Neural progenitor cell (in vitro differentiated cells): ENCODE data around the gene ST3GAL4. TPM values are rescaled to one million over a fixed set of nuclear protein-coding genes. Genes with fewer than 3 reads are reported as not detected.

Experiments
- DNase-seq: peaks from one replicate; pipeline ENCODE4 v3.0.0-alpha.2; 2016; ENCODE audit warnings: low spot score
- H2AFZ ChIP-seq: fragments of 200-600 bp; sonication (generic); replicated peaks from 2 replicates; pipeline ENCODE4 v1.6.1; 2016; ENCODE audit warnings: antibody characterized with exemption
- H3F3A ChIP-seq: fragments of 200-600 bp; sonication (generic); 2 replicates; pipeline ENCODE4 v1.6.1; 2016; ENCODE audit warnings: antibody characterized with exemption, low read depth
- H3K27ac ChIP-seq: fragments of 200-600 bp; sonication (generic); 2 replicates; pipeline ENCODE4 v1.5.1; 2016; ENCODE audit warnings: mild to moderate bottlenecking
- H3K27me3 ChIP-seq: fragments of 200-600 bp; sonication (generic); 2 replicates; pipeline ENCODE4 v1.6.1; 2016; ENCODE audit warnings: mild to moderate bottlenecking, moderate library complexity
- H3K36me3 ChIP-seq: fragments of 200-600 bp; sonication (generic); 2 replicates; pipeline ENCODE4 v1.5.1; 2016
- H3K4me1 ChIP-seq: fragments of 200-600 bp; sonication (generic); 2 replicates; pipeline ENCODE4 v1.6.1; 2016; ENCODE audit warnings: mixed run types
- H3K4me2 ChIP-seq: fragments of 200-600 bp; sonication (generic); 2 replicates; pipeline ENCODE4 v1.6.1; 2016
- H3K4me3 ChIP-seq: fragments of 200-600 bp; sonication (generic); 2 replicates; pipeline ENCODE4 v1.5.1; 2016
- H3K79me2 ChIP-seq: fragments of 200-600 bp; sonication (generic); 2 replicates; pipeline ENCODE4 v1.6.1; 2016; ENCODE audit warnings: low read depth
- H3K9ac ChIP-seq: fragments of 200-600 bp; sonication (generic); 2 replicates; pipeline ENCODE4 v1.6.1; 2016
- H3K9me3 ChIP-seq: fragments of 200-600 bp; sonication (generic); 2 replicates; pipeline ENCODE4 v1.5.1; 2016; ENCODE audit warnings: low read depth
- H4K20me1 ChIP-seq: fragments of 200-600 bp; sonication (generic); 2 replicates; pipeline ENCODE4 v1.6.1; 2016; ENCODE audit warnings: low read depth
- H3K27ac Mint-ChIP-seq: 3 replicates; pipeline ENCODE4 v1.8.0; 2021; ENCODE audit warnings: mixed read lengths
- H3K27me3 Mint-ChIP-seq: 2 replicates; pipeline ENCODE4 v1.8.0; 2022; ENCODE audit warnings: low read depth, mild to moderate bottlenecking, inconsistent platforms, moderate library complexity, mixed read lengths; ENCODE audit not compliant: insufficient read depth
- H3K36me3 Mint-ChIP-seq: 3 replicates; pipeline ENCODE4 v1.8.0; 2021; ENCODE audit warnings: mixed read lengths
- H3K4me1 Mint-ChIP-seq: 3 replicates; pipeline ENCODE4 v1.8.0; 2021; ENCODE audit warnings: mixed read lengths
- H3K4me3 Mint-ChIP-seq: 3 replicates; pipeline ENCODE4 v1.8.0; 2021; ENCODE audit warnings: mild to moderate bottlenecking, moderate library complexity, mixed read lengths
- H3K9me3 Mint-ChIP-seq: 3 replicates; pipeline ENCODE4 v1.8.0; 2020; ENCODE audit warnings: mixed read lengths
- CTCF ChIP-seq: fragments of 200-600 bp; sonication (generic); IDR thresholded peaks from 2 replicates; pipeline ENCODE4 v1.5.1; 2017; ENCODE audit warnings: antibody characterized with exemption, mild to moderate bottlenecking
- EZH2 ChIP-seq: fragments of 200-600 bp; sonication (generic); IDR thresholded peaks from 2 replicates; pipeline ENCODE4 v1.6.1; 2017; ENCODE audit warnings: antibody characterized with exemption, mild to moderate bottlenecking, moderate library complexity
- EZH2phosphoT487 ChIP-seq: fragments of 200-600 bp; sonication (generic); IDR thresholded peaks from 2 replicates; pipeline ENCODE4 v1.6.1; 2017; ENCODE audit warnings: antibody characterized with exemption
- total RNA-seq: library from RNA; depleted of rRNA; stranded (reverse); fragments of >200 nt; gene quantifications from 2 replicates; pipeline ENCODE4 v1.2.3, GENCODE V29; 2015; ENCODE audit warnings: low replicate concordance

ST3GAL4 gene
- total RNA-seq, 1 donor from 2014 or later, result 13.0 TPM

DNA sequence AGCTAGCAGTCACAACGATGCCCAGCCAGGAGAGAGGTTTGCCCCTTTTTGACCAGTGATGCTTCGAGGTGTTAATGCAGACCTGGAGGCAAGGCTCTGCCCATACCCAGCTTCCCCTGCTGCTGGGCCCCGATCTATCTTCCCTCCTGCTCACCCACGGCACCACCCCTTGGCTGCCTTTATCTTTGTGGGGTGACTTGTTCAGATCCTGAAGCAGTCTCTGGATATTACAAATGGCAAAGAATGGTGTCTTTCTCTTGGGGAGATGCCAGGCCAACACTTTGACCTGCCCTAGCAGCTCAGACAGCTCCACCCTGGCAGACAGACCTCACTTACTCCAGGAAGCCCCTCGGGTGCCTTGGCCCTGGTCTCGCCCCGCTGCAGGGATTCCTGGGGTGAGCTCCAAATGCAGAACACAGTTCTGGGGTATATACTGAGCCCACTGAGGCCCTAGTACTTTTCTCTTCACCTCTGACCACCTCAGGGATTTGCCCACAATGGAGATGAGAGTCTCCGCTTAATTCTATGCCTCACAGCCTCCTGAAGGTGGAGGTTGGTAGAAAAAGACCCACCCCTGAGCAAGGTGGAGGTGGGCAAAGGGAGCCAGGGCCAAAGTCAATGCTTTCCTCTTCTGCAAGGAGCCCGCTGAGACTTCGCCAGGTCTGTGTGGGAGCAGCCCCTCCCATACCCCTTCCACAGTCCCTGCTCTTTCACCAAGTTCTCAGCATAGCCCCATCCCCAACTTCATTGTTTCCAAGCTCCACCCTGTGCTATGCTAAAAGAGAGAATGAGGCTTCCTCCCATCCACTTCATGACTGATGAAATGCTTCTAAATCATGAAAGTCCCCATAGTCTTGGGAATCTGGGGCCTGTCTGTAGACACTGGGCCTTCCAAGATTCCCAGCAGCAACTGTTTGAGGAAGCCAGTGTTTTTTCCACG lies 11.1 kb upstream of the ST3GAL4 start:
- H3K79me2 ChIP-seq, result peaks cover 11% of the 10 kb centered on the region
- H4K20me1 ChIP-seq, result peaks cover 47% of the 10 kb centered on the region
- no peak overlapping the region for H3K4me3 Mint-ChIP-seq
- peaks cover 8% of the 10 kb centered on the region for H3F3A ChIP-seq
- no peak overlapping the region for H3K9ac ChIP-seq
- H3K9me3 Mint-ChIP-seq, result no peaks in the 10 kb centered on the region
- TF ChIP-seq EZH2phosphoT487 (no peak), CTCF (no peak), EZH2 (no peak)
- H3K4me3 ChIP-seq, result no peak overlapping the region
- peaks cover 32% of the 10 kb centered on the region for H3K36me3 Mint-ChIP-seq
- peaks cover 17% of the 10 kb centered on the region for H3K4me1 ChIP-seq
- H3K27ac Mint-ChIP-seq, result peak overlapping the region; percentile 22
- H3K4me2 ChIP-seq, result no peak overlapping the region
- H2AFZ ChIP-seq, result no peak overlapping the region
- peaks cover 34% of the 10 kb centered on the region for H3K4me1 Mint-ChIP-seq
- no peaks in the 10 kb centered on the region for H3K36me3 ChIP-seq
- DNase-seq, result no peak
- H3K9me3 ChIP-seq, result no peaks in the 10 kb centered on the region
- peaks cover 10% of the 10 kb centered on the region for H3K27me3 Mint-ChIP-seq
- H3K27ac ChIP-seq, result no peak overlapping the region
- no peaks in the 10 kb centered on the region for H3K27me3 ChIP-seq

- H3K4me1 Mint-ChIP-seq, result peaks cover 26% of the 10 kb centered on the region
- peaks cover 38% of the 10 kb centered on the region for H4K20me1 ChIP-seq
- no peak overlapping the region for H3K9ac ChIP-seq
- H3K4me2 ChIP-seq, result no peak overlapping the region
- no peak overlapping the region for H3K27ac Mint-ChIP-seq
- H2AFZ ChIP-seq, result no peak overlapping the region
- H3K36me3 Mint-ChIP-seq, result peaks cover 32% of the 10 kb centered on the region
- no peak overlapping the region for H3K4me3 ChIP-seq
- no peak overlapping the region for H3K27ac ChIP-seq
- no peak overlapping the region for H3K4me3 Mint-ChIP-seq
- peaks cover 17% of the 10 kb centered on the region for H3K79me2 ChIP-seq
- no peak for TF ChIP-seq CTCF
- TF ChIP-seq EZH2phosphoT487, result no peak
- no peak for TF ChIP-seq EZH2
- peaks cover 9% of the 10 kb centered on the region for H3K4me1 ChIP-seq
- no peaks in the 10 kb centered on the region for H3K27me3 ChIP-seq
- DNase-seq, result no peak
- H3K9me3 ChIP-seq, result no peaks in the 10 kb centered on the region
- H3F3A ChIP-seq, result peaks cover 1% of the 10 kb centered on the region
- peaks cover 7% of the 10 kb centered on the region for H3K27me3 Mint-ChIP-seq
- no peaks in the 10 kb centered on the region for H3K36me3 ChIP-seq
- no peaks in the 10 kb centered on the region for H3K9me3 Mint-ChIP-seq
Measured at GRCh38 chr11:126345283-126345682, 10.2 kb upstream of the ST3GAL4 start.

DNA sequence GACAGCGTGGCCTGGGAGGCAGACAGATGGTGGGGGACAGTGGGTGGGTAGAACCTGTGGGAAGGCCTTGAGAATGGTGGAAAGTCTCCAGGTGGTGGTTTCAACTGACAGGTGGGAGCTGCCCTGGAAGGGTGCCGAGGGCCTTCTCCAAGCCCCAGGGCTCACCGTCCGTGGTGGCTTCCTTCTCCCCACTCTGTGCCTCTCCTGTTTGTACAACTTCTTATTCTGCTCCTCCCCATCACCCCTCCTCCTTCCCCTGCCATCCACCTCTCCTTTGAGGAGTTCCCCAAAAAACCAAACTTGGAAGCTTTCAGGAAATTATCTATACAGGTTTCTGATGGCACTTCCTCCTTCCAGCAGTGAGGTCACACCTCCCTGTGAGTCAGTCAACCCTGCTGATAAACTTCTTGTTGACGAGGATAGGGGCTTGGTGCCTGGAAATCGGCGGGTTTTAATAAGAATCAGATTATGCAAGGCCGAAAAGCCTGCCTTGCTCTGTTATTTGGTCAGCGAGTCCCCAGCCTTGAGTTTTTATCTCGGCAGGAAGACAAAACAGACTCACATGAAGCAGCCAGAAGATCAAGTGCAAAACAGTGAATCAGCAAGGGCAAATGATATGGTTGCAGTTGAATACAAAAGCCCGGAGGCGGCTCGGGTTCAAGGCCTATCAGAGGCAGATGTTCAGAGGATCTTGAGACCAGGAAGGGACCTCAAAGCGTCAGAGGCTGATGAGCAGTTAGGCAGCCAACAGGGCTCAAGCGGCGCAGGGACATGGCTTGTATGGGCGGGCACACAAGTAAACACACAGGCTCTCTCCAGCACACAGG lies 9.5 kb upstream of the ST3GAL4 start:
- H3K4me1 ChIP-seq, result peaks cover 2% of the 10 kb centered on the region
- peaks cover 24% of the 10 kb centered on the region for H3K79me2 ChIP-seq
- H3F3A ChIP-seq, result no peaks in the 10 kb centered on the region
- H3K4me3 ChIP-seq, result no peak overlapping the region
- Mint-ChIP-seq H3K27me3 (peaks cover 7% of the 10 kb centered on the region), H3K36me3 (peaks cover 35% of the 10 kb centered on the region), H3K4me3 (no peak overlapping the region), H3K4me1 (peaks cover 20% of the 10 kb centered on the region), H3K27ac (no peak overlapping the region), H3K9me3 (no peaks in the 10 kb centered on the region)
- no peaks in the 10 kb centered on the region for H3K27me3 ChIP-seq
- H3K9ac ChIP-seq, result no peak overlapping the region
- H3K36me3 ChIP-seq, result no peaks in the 10 kb centered on the region
- no peaks in the 10 kb centered on the region for H3K9me3 ChIP-seq
- no peak overlapping the region for H3K4me2 ChIP-seq
- DNase-seq, result no peak
- H2AFZ ChIP-seq, result no peak overlapping the region
- peaks cover 31% of the 10 kb centered on the region for H4K20me1 ChIP-seq
- no peak overlapping the region for H3K27ac ChIP-seq
- TF ChIP-seq EZH2 (no peak), CTCF (no peak), EZH2phosphoT487 (no peak)
